ENCODE data around the gene EPG5. TPM values are rescaled to one million over a fixed set of nuclear protein-coding genes. Genes with fewer than 3 reads are reported as not detected.
A peak's percentile ranks its signal among the peaks of the same experiment; 100 is the strongest.

EPG5 gene
- polyA plus RNA-seq, 1 of the 3 experiments (the other 2 are of a cell fraction) = 13.6 TPM

DNA sequence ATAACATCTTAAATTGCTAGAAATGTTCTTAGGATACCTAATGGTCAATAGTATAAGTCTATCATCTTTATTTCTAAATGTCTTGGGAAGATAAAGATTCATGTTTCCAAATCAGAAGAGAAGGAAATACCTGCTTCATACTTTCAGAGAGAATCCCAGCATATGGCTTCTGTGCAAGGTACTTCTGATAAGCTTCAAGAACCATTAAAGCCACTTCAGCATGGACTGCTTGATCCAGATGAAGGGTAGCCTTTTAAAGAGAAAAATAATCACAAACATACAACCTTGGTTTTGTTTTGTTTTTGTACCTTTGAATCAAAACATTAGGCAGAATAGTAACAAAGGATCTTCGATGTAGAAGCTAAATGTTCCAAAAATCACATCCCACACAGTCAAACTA, 44.0 kb downstream of the EPG5 start:
- POLR2A ChIA-PET = no interaction called here
- peaks cover 62 to 80% of the 10 kb centered on the region in 2 experiments for H3K36me3 ChIP-seq (replicated peaks in 1 of 2; ENCODE audit: control insufficient read depth in 1 of 2, insufficient read depth in 2 of 2, low read length in 1 of 2)
- no peak overlapping the region for H3K4me3 ChIP-seq (ENCODE audit: low read depth in 2 of 2, low read length in 1 of 2)

GRCh38 chr18:45920367-45920766, 46.8 kb downstream of the EPG5 start:
- H3K9me2 ChIP-seq = no peaks in the 10 kb centered on the region
- peaks cover 8% of the 10 kb centered on the region; the same call in 1 of the 2 replicates for H3K79me2 ChIP-seq (ENCODE audit: insufficient read depth)
- H3F3A ChIP-seq (replicated peaks; ENCODE audit: insufficient read depth) = peaks cover 5% of the 10 kb centered on the region
- H3K9ac ChIP-seq = no peak overlapping the region
- H3K4me2 ChIP-seq = no peak overlapping the region
- H3K4me3 ChIP-seq (ENCODE audit: low read depth in 2 of 2, low read length in 1 of 2) = no peak overlapping the region
- H3K9me3 ChIP-seq = no peaks in the 10 kb centered on the region
- H3K36me3 ChIP-seq (replicated peaks in 1 of 2; ENCODE audit: control insufficient read depth in 1 of 2, insufficient read depth in 2 of 2, low read length in 1 of 2) = peaks cover 80 to 81% of the 10 kb centered on the region in 2 experiments
- WGBS (ENCODE audit: low lambda C conversion rate) = 22% methylated on average over 4 of the region's 4 CpGs
- H3K27me3 ChIP-seq (ENCODE audit: insufficient read depth) = no peaks in the 10 kb centered on the region
- H3K4me1 ChIP-seq (ENCODE audit: control insufficient read depth in 1 of 2, insufficient read depth in 2 of 2, low read depth in 1 of 2, low read length in 1 of 2) = peaks cover 11 to 12% of the 10 kb centered on the region in 2 experiments
- peak overlapping the region; percentile 58 to 64 for H3K27ac ChIP-seq (ENCODE audit: low read depth in 2 of 2, low read length in 1 of 2)
- ChIA-PET CTCF (no interaction called here), POLR2A (no interaction called here)
- H2AFZ ChIP-seq (ENCODE audit: low read depth) = no peak overlapping the region
- peak; percentile 68 for DNase-seq
- H4K20me1 ChIP-seq (ENCODE audit: insufficient read depth) = no peaks in the 10 kb centered on the region
- no peak for TF ChIP-seq EZH2phosphoT487 (IDR thresholded peaks at IDR 0.05; ENCODE audit: borderline replicate concordance, low read depth)
- TF ChIP-seq, protein P1, sequence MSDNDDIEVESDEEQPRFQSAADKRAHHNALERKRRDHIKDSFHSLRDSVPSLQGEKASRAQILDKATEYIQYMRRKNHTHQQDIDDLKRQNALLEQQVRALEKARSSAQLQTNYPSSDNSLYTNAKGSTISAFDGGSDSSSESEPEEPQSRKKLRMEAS (IDR thresholded peaks at IDR 0.05; ENCODE audit: low read depth) = peak; percentile 59; the same call in 1 of the 2 replicates
- TF ChIP-seq REST (IDR thresholded peaks at IDR 0.05; ENCODE audit: low read depth, low read length) = no peak
- peak; percentile 60; the same call in 1 of the 2 replicates for TF ChIP-seq MXI1 (IDR thresholded peaks at IDR 0.05; ENCODE audit: low read depth, low read length)
- TF ChIP-seq CTCF (IDR thresholded peaks at IDR 0.05) = no peak
- no peak for TF ChIP-seq RCOR1 (IDR thresholded peaks at IDR 0.05; ENCODE audit: low read length)
- peak in 1 of 2 experiments; percentile 54; a peak in 1 of 4 replicates for TF ChIP-seq EP300 (IDR thresholded peaks at IDR 0.05; ENCODE audit: borderline replicate concordance in 1 of 2, low read depth in 1 of 2, low read length in 1 of 2)
- no peak for TF ChIP-seq RAD21 (IDR thresholded peaks at IDR 0.05; ENCODE audit: low read length)
- TF ChIP-seq TCF12 (IDR thresholded peaks at IDR 0.05) = peak; percentile 27
- TF ChIP-seq JUND (IDR thresholded peaks at IDR 0.05) = peak; percentile 3; the same call in 1 of the 2 replicates
- peak; percentile 73; the same call in 1 of the 2 replicates for TF ChIP-seq USF1 (IDR thresholded peaks at IDR 0.05; ENCODE audit: borderline replicate concordance, low read depth)
- no peak for TF ChIP-seq SMC3 (IDR thresholded peaks at IDR 0.05; ENCODE audit: low read depth, low read length)
- no peak for TF ChIP-seq RFX5 (IDR thresholded peaks at IDR 0.05; ENCODE audit: low read length)
- no peak for TF ChIP-seq GATA2 (CRISPR knock-in tag; IDR thresholded peaks at IDR 0.05)
- TF ChIP-seq, protein P2, sequence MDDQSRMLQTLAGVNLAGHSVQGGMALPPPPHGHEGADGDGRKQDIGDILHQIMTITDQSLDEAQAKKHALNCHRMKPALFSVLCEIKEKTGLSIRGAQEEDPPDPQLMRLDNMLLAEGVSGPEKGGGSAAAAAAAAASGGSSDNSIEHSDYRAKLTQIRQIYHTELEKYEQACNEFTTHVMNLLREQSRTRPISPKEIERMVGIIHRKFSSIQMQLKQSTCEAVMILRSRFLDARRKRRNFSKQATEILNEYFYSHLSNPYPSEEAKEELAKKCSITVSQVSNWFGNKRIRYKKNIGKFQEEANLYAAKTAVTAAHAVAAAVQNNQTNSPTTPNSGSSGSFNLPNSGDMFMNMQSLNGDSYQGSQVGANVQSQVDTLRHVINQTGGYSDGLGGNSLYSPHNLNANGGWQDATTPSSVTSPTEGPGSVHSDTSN (IDR thresholded peaks at IDR 0.05) = 0 out of 2 replicates have a peak, but pooled peaks have one; percentile 7
- no peak for TF ChIP-seq TEAD4 (IDR thresholded peaks at IDR 0.05; ENCODE audit: borderline replicate concordance, insufficient read depth)
- no peak for TF ChIP-seq TAF1 (IDR thresholded peaks at IDR 0.05; ENCODE audit: borderline replicate concordance, low read depth, low read length)
- TF ChIP-seq MEF2A (IDR thresholded peaks at IDR 0.05; ENCODE audit: borderline replicate concordance, low read depth) = no peak

More for the DNA sequence above, 44.0 kb downstream of the EPG5 start:
- CTCF ChIA-PET = interaction anchor here (0.5 to 1.7 kb wide), 3 partner anchors 89 to 302 kb away, joined by 3 to 5 read pairs (median 3); no protein-coding TSS in a partner anchor
- 90% methylated on average over 1 of the region's 1 CpG for WGBS (ENCODE audit: low lambda C conversion rate)
- Histone ChIP-seq H3K9me2 (no peaks in the 10 kb centered on the region), H3K27ac (ENCODE audit: low read depth in 2 of 2, low read length in 1 of 2) (no peak overlapping the region), H3K27me3 (ENCODE audit: insufficient read depth) (no peaks in the 10 kb centered on the region), H3F3A (replicated peaks; ENCODE audit: insufficient read depth) (peaks cover 5% of the 10 kb centered on the region), H3K9me3 (no peaks in the 10 kb centered on the region), H4K20me1 (ENCODE audit: insufficient read depth) (no peaks in the 10 kb centered on the region), H3K4me2 (no peak overlapping the region), H3K9ac (no peak overlapping the region), H2AFZ (ENCODE audit: low read depth) (no peak overlapping the region), H3K4me1 (ENCODE audit: control insufficient read depth in 1 of 2, insufficient read depth in 2 of 2, low read depth in 1 of 2, low read length in 1 of 2) (peaks cover 11 to 12% of the 10 kb centered on the region in 2 experiments), H3K79me2 (ENCODE audit: insufficient read depth) (peaks cover 13% of the 10 kb centered on the region; the same call in 1 of the 2 replicates)
- no peak for DNase-seq
- TF ChIP-seq ELF1 (IDR thresholded peaks at IDR 0.05) (no peak), MXI1 (IDR thresholded peaks at IDR 0.05; ENCODE audit: low read depth, low read length) (no peak), GABPA (IDR thresholded peaks at IDR 0.05; ENCODE audit: low read depth) (no peak), RCOR1 (IDR thresholded peaks at IDR 0.05; ENCODE audit: low read length) (no peak), GATA2 (CRISPR knock-in tag; IDR thresholded peaks at IDR 0.05) (no peak), TCF12 (IDR thresholded peaks at IDR 0.05) (no peak), POLR2AphosphoS5 (IDR thresholded peaks at IDR 0.05; ENCODE audit: low read depth, low read length) (no peak), FOXJ3 (CRISPR knock-in tag; IDR thresholded peaks at IDR 0.05) (no peak), SIN3A (IDR thresholded peaks at IDR 0.05; ENCODE audit: borderline replicate concordance, low read depth, low read length) (no peak), CHD2 (IDR thresholded peaks at IDR 0.05; ENCODE audit: low read length, partially characterized antibody) (no peak)

Measured in SK-N-SH (cell line).